C4-2B (cell line): ENCODE measurements around the gene PRPF6.

Source experiments
- CTCF ChIP-seq: fragments of 450-650 bp; conservative IDR thresholded peaks from 2 replicates; pipeline ENCODE4 v1.5.1; 2017; ENCODE audit warnings: mild to moderate bottlenecking
- ZFX ChIP-seq: fragments of 450-650 bp; IDR thresholded peaks from 2 replicates; pipeline ENCODE4 v1.6.1; 2017

GRCh38 chr20:64030371-64031134 is 49.6 kb downstream of the PRPF6 start:
- TF ChIP-seq CTCF (no peak), ZFX (no peak)
